ENCODE results near the gene ZNF33B.
A peak's percentile ranks its signal among the peaks of the same experiment; 100 is the strongest.

The ZNF33B gene

DNA sequence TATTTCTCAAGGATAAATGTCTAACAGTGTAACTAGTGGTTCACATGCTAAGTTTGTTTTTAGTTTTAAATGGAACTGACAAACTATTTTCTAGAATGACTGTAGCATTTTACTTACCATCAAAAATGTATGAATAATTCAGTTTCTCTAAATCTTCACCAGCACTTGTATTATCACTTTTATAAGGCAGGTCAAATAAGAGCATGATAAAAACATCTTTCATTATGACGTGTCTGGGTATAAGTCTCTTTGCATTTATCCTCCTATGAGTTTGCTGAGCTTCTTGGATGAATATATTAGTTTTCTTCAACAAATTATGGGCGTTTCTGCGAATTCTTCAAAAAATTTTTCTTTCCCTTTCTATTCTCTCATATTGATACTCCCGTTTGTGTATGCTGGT lies 19.9 kb downstream of the ZNF33B start:
- no peak for DNase-seq
- 100% methylated on average over 3 of the region's 4 CpGs for whole genome bisulfite sequencing (ENCODE audit: insufficient coverage)
- Histone ChIP-seq H3K27ac (ENCODE audit: insufficient read depth in 1 of 2, low read depth in 1 of 2, low read length in 2 of 2, poor library complexity in 1 of 2, severe bottlenecking in 2 of 2) (no peak overlapping the region), H3K9me3 (ENCODE audit: control extremely low read depth in 1 of 5, control insufficient read depth in 4 of 5, insufficient read depth in 2 of 5, low read depth in 1 of 5, low read length in 4 of 5) (peaks cover 0 to 4% (median 0%) of the 10 kb centered on the region in 5 experiments), H3K4me3 (ENCODE audit: control insufficient read depth in 1 of 7, extremely low read depth in 1 of 7, insufficient read depth in 4 of 7, low read depth in 2 of 7, low read length in 6 of 7) (no peak overlapping the region), H3K27me3 (replicated peaks in 2 of 5; ENCODE audit: control insufficient read depth in 4 of 5, insufficient read depth in 5 of 5, low read length in 4 of 5) (no peaks in the 10 kb centered on the region), H3K4me1 (ENCODE audit: control extremely low read depth in 1 of 4, control insufficient read depth in 4 of 4, insufficient read depth in 4 of 4, low read length in 3 of 4) (no peaks in the 10 kb centered on the region), H3K36me3 (ENCODE audit: control insufficient read depth in 4 of 4, insufficient read depth in 4 of 4, low read length in 3 of 4) (peaks cover 19 to 82% (median 27%) of the 10 kb centered on the region in 4 experiments)
- ChIA-PET POLR2A (no interaction called here), CTCF (no interaction called here)

DNA sequence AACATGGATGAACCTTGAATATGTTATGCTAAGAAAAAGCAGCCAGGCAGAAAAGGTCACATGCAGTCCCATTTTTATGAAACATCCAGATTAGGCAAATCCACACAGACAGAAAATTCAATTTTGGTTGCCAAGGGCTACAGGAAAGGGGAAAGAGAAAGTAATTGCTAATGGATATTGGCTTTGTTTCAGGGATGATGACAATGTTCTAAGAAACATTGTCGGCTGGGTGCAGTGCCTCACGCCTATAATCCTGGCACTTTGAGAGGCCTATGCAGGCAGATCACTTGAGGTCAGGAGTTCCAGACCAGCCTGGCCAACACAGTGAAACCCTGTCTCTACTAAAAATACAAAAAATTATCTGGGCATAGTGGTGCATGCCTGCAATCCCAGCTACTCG lies 23.0 kb downstream of the ZNF33B start:
- Histone ChIP-seq H3K27ac (ENCODE audit: insufficient read depth in 1 of 2, low read depth in 1 of 2, low read length in 2 of 2, poor library complexity in 1 of 2, severe bottlenecking in 2 of 2) (no peak overlapping the region), H3K9me3 (ENCODE audit: control extremely low read depth in 1 of 5, control insufficient read depth in 4 of 5, insufficient read depth in 2 of 5, low read depth in 1 of 5, low read length in 4 of 5) (peaks cover 0 to 18% (median 3%) of the 10 kb centered on the region in 5 experiments), H3K4me3 (ENCODE audit: control insufficient read depth in 1 of 7, extremely low read depth in 1 of 7, insufficient read depth in 4 of 7, low read depth in 2 of 7, low read length in 6 of 7) (no peak overlapping the region), H3K36me3 (ENCODE audit: control insufficient read depth in 4 of 4, insufficient read depth in 4 of 4, low read length in 3 of 4) (peaks cover 18 to 87% (median 29%) of the 10 kb centered on the region in 4 experiments), H3K27me3 (replicated peaks in 2 of 5; ENCODE audit: control insufficient read depth in 4 of 5, insufficient read depth in 5 of 5, low read length in 4 of 5) (no peaks in the 10 kb centered on the region), H3K4me1 (ENCODE audit: control extremely low read depth in 1 of 4, control insufficient read depth in 4 of 4, insufficient read depth in 4 of 4, low read length in 3 of 4) (no peaks in the 10 kb centered on the region)
- ChIA-PET CTCF (no interaction called here), POLR2A (no interaction called here)
- 75% methylated on average over 3 of the region's 3 CpGs for WGBS (ENCODE audit: insufficient coverage)
- DNase-seq, result no peak

- DNase-seq, result no peak
- Histone ChIP-seq H3K27ac (ENCODE audit: insufficient read depth in 1 of 2, low read depth in 1 of 2, low read length in 2 of 2, poor library complexity in 1 of 2, severe bottlenecking in 2 of 2) (no peak overlapping the region), H3K36me3 (ENCODE audit: control insufficient read depth in 4 of 4, insufficient read depth in 4 of 4, low read length in 3 of 4) (peaks cover 27 to 91% (median 32%) of the 10 kb centered on the region in 4 experiments), H3K4me3 (ENCODE audit: control insufficient read depth in 1 of 7, extremely low read depth in 1 of 7, insufficient read depth in 4 of 7, low read depth in 2 of 7, low read length in 6 of 7) (no peak overlapping the region), H3K27me3 (replicated peaks in 2 of 5; ENCODE audit: control insufficient read depth in 4 of 5, insufficient read depth in 5 of 5, low read length in 4 of 5) (no peaks in the 10 kb centered on the region), H3K4me1 (ENCODE audit: control extremely low read depth in 1 of 4, control insufficient read depth in 4 of 4, insufficient read depth in 4 of 4, low read length in 3 of 4) (no peaks in the 10 kb centered on the region), H3K9me3 (ENCODE audit: control extremely low read depth in 1 of 5, control insufficient read depth in 4 of 5, insufficient read depth in 2 of 5, low read depth in 1 of 5, low read length in 4 of 5) (peaks cover 4 to 63% (median 9%) of the 10 kb centered on the region in 5 experiments)
- ChIA-PET POLR2A (no interaction called here), CTCF (no interaction called here)
- 100% methylated on average over 1 of the region's 1 CpG for WGBS (ENCODE audit: insufficient coverage)
Observed at GRCh38 chr10:42609872-42610271, 28.5 kb downstream of the ZNF33B start.

DNA sequence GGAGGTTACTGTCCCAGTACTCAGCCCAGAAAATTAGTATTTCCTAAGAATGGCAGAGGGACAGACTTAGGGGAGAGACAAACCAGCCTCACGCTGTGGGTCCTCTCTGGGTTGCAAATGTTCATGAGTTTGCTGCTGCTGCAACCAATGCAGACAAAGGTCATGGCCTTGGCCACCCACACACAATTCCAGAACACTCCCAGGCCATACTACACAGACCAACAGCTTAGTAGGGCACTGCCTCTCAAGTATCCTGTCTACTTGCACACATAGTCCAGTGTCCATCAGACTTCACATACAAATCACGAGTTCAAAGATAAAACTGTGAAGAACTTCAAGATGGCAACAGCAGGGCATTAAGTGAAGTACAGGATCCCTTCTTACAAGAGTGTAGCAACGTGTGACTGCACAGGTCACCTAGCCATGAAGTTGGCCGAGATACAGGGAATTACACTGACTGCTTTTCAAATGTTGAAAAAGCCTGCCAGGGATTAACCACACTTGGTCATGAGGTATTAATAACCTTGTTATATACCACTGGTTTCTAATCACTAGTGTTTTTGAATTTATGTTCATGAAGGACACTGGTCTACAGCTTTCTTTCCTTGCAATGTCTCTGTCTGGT lies 40.0 kb downstream of the ZNF33B start:
- H3K27me3 ChIP-seq (replicated peaks in 2 of 5; ENCODE audit: control insufficient read depth in 4 of 5, insufficient read depth in 5 of 5, low read length in 4 of 5), result no peaks in the 10 kb centered on the region
- peaks cover 25 to 75% (median 35%) of the 10 kb centered on the region in 4 experiments for H3K36me3 ChIP-seq (ENCODE audit: control insufficient read depth in 4 of 4, insufficient read depth in 4 of 4, low read length in 3 of 4)
- WGBS (ENCODE audit: insufficient coverage), result 97% methylated on average over 4 of the region's 4 CpGs
- DNase-seq, result no peak
- no peak overlapping the region for H3K27ac ChIP-seq (ENCODE audit: insufficient read depth in 1 of 2, low read depth in 1 of 2, low read length in 2 of 2, poor library complexity in 1 of 2, severe bottlenecking in 2 of 2)
- ChIA-PET POLR2A (no interaction called here), CTCF (no interaction called here)
- no peaks in the 10 kb centered on the region for H3K4me1 ChIP-seq (ENCODE audit: control extremely low read depth in 1 of 4, control insufficient read depth in 4 of 4, insufficient read depth in 4 of 4, low read length in 3 of 4)
- H3K9me3 ChIP-seq (ENCODE audit: control extremely low read depth in 1 of 5, control insufficient read depth in 4 of 5, insufficient read depth in 2 of 5, low read depth in 1 of 5, low read length in 4 of 5), result peaks cover 15 to 72% (median 32%) of the 10 kb centered on the region in 5 experiments
- no peak overlapping the region for H3K4me3 ChIP-seq (ENCODE audit: control insufficient read depth in 1 of 7, extremely low read depth in 1 of 7, insufficient read depth in 4 of 7, low read depth in 2 of 7, low read length in 6 of 7)

DNA sequence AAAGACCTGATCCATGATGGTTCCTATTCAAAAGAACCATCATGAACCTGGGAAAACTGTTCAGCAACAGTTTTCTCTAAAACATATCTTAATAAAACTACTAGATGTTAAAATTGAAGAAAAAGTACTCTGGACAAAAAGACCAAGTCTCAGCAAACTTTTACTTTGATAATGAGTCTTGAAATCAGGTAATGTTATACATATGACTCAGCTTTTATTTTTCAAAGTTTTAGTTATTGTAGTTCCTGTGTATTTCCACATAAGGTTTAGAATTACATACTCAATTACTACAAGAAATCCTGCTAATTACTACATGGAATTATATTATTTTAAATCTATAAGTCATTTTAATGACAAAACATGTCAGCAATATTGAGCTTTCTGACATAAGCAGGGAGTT lies 42.2 kb downstream of the ZNF33B start:
- H3K4me3 ChIP-seq (ENCODE audit: control insufficient read depth in 1 of 7, extremely low read depth in 1 of 7, insufficient read depth in 4 of 7, low read depth in 2 of 7, low read length in 6 of 7), result no peak overlapping the region
- no peak overlapping the region for H3K27ac ChIP-seq (ENCODE audit: insufficient read depth in 1 of 2, low read depth in 1 of 2, low read length in 2 of 2, poor library complexity in 1 of 2, severe bottlenecking in 2 of 2)
- peaks cover 20 to 74% (median 41%) of the 10 kb centered on the region in 5 experiments for H3K9me3 ChIP-seq (ENCODE audit: control extremely low read depth in 1 of 5, control insufficient read depth in 4 of 5, insufficient read depth in 2 of 5, low read depth in 1 of 5, low read length in 4 of 5)
- H3K36me3 ChIP-seq (ENCODE audit: control insufficient read depth in 4 of 4, insufficient read depth in 4 of 4, low read length in 3 of 4), result peaks cover 27 to 78% (median 45%) of the 10 kb centered on the region in 4 experiments
- no peaks in the 10 kb centered on the region for H3K27me3 ChIP-seq (replicated peaks in 2 of 5; ENCODE audit: control insufficient read depth in 4 of 5, insufficient read depth in 5 of 5, low read length in 4 of 5)
- H3K4me1 ChIP-seq (ENCODE audit: control extremely low read depth in 1 of 4, control insufficient read depth in 4 of 4, insufficient read depth in 4 of 4, low read length in 3 of 4), result no peaks in the 10 kb centered on the region
- DNase-seq, result no peak
- POLR2A ChIA-PET, result no interaction called here
- CTCF ChIA-PET, result no interaction called here

- Histone ChIP-seq H3K9me3 (ENCODE audit: control extremely low read depth in 1 of 5, control insufficient read depth in 4 of 5, insufficient read depth in 2 of 5, low read depth in 1 of 5, low read length in 4 of 5) (peaks cover 24 to 83% (median 50%) of the 10 kb centered on the region in 5 experiments), H3K27me3 (replicated peaks in 2 of 5; ENCODE audit: control insufficient read depth in 4 of 5, insufficient read depth in 5 of 5, low read length in 4 of 5) (no peaks in the 10 kb centered on the region), H3K4me3 (ENCODE audit: control insufficient read depth in 1 of 7, extremely low read depth in 1 of 7, insufficient read depth in 4 of 7, low read depth in 2 of 7, low read length in 6 of 7) (no peak overlapping the region), H3K4me1 (ENCODE audit: control extremely low read depth in 1 of 4, control insufficient read depth in 4 of 4, insufficient read depth in 4 of 4, low read length in 3 of 4) (no peaks in the 10 kb centered on the region), H3K27ac (ENCODE audit: insufficient read depth in 1 of 2, low read depth in 1 of 2, low read length in 2 of 2, poor library complexity in 1 of 2, severe bottlenecking in 2 of 2) (no peak overlapping the region), H3K36me3 (ENCODE audit: control insufficient read depth in 4 of 4, insufficient read depth in 4 of 4, low read length in 3 of 4) (peaks cover 33 to 88% (median 50%) of the 10 kb centered on the region in 4 experiments)
- DNase-seq, result no peak
- 69% methylated on average over 4 of the region's 5 CpGs for WGBS (ENCODE audit: insufficient coverage)
- ChIA-PET CTCF (no interaction called here), POLR2A (no interaction called here)
Observed at GRCh38 chr10:42594246-42594650, 44.1 kb downstream of the ZNF33B start.

DNA sequence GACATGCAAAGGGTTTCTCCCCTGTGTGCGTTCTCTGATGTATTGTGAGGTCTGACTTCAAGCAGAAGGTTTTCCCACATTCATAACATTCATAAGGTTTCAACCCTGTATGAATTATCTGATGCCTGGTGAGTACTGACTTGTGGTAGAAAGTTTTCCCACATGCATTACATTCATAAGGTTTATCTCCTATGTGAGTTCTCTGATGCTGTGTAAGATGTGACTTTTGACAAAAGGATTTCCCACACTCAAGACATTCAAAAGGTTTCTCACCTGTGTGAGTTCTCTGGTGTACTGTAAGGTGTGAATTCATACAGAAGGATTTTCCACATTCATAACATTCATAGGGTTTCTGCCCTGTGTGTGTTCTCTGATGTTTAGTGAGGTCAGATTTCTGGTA lies 45.1 kb downstream of the ZNF33B start:
- no CpG with 5 or more reads among the region's 1 CpG for WGBS (ENCODE audit: insufficient coverage)
- H3K4me3 ChIP-seq (ENCODE audit: control insufficient read depth in 1 of 7, extremely low read depth in 1 of 7, insufficient read depth in 4 of 7, low read depth in 2 of 7, low read length in 6 of 7), result no peak overlapping the region
- peaks cover 24 to 83% (median 52%) of the 10 kb centered on the region in 5 experiments for H3K9me3 ChIP-seq (ENCODE audit: control extremely low read depth in 1 of 5, control insufficient read depth in 4 of 5, insufficient read depth in 2 of 5, low read depth in 1 of 5, low read length in 4 of 5)
- peaks cover 37 to 89% (median 53%) of the 10 kb centered on the region in 4 experiments for H3K36me3 ChIP-seq (ENCODE audit: control insufficient read depth in 4 of 4, insufficient read depth in 4 of 4, low read length in 3 of 4)
- H3K4me1 ChIP-seq (ENCODE audit: control extremely low read depth in 1 of 4, control insufficient read depth in 4 of 4, insufficient read depth in 4 of 4, low read length in 3 of 4), result no peaks in the 10 kb centered on the region
- no peak overlapping the region for H3K27ac ChIP-seq (ENCODE audit: insufficient read depth in 1 of 2, low read depth in 1 of 2, low read length in 2 of 2, poor library complexity in 1 of 2, severe bottlenecking in 2 of 2)
- CTCF ChIA-PET, result no interaction called here
- POLR2A ChIA-PET, result no interaction called here
- DNase-seq, result peak in 1 of 3 donors; percentile 20
- H3K27me3 ChIP-seq (replicated peaks in 2 of 5; ENCODE audit: control insufficient read depth in 4 of 5, insufficient read depth in 5 of 5, low read length in 4 of 5), result no peaks in the 10 kb centered on the region

Measured in common myeloid progenitor, CD34-positive (primary cell).